Mesothelial cell of epicardium (in vitro differentiated cells): ENCODE results near the gene MLPH. TPM values are rescaled to one million over a fixed set of nuclear protein-coding genes. Genes with fewer than 3 reads are reported as not detected.
A peak's percentile ranks its signal among the peaks of the same experiment; 100 is the strongest.

Experiments
- DNase-seq, 2 experiments: peaks; one replicate each; pipeline ENCODE4 v3.0.0; 2021; ENCODE audit warnings: low spot score in 2 of 2; ENCODE audit not compliant: unreplicated experiment in 2 of 2
- H3K27ac Mint-ChIP-seq: 2 replicates; pipeline ENCODE4 v1.8.0; 2021; ENCODE audit warnings: mixed read lengths
- H3K27me3 Mint-ChIP-seq: 2 replicates; pipeline ENCODE4 v1.8.0; 2021; ENCODE audit warnings: low read depth, mixed read lengths
- H3K36me3 Mint-ChIP-seq: 2 replicates; pipeline ENCODE4 v1.8.0; 2021; ENCODE audit warnings: mixed read lengths
- H3K4me1 Mint-ChIP-seq: 2 replicates; pipeline ENCODE4 v1.8.0; 2021; ENCODE audit warnings: mixed read lengths
- H3K4me3 Mint-ChIP-seq: 2 replicates; pipeline ENCODE4 v1.8.0; 2021; ENCODE audit warnings: mild to moderate bottlenecking, moderate library complexity, mixed read lengths
- H3K9me3 Mint-ChIP-seq: 2 replicates; pipeline ENCODE4 v1.8.0; 2021; ENCODE audit warnings: mixed read lengths
- CTCF ChIP-seq: fragments of 200-600 bp; sonication (generic); IDR thresholded peaks from one replicate; pipeline ENCODE4 v1.5.0; 2021; ENCODE audit warnings: antibody characterized with exemption; ENCODE audit not compliant: unreplicated experiment
- total RNA-seq: library from RNA; stranded (reverse); gene quantifications from 3 replicates; pipeline ENCODE4 v1.2.1, GENCODE V29; 2021

MLPH gene
- total RNA-seq, 1 donor from 2014 or later: 6.1 TPM

GRCh38 chr2:237490795-237491194, 3.7 kb downstream of the MLPH start:
- H3K4me3 Mint-ChIP-seq: no peak overlapping the region
- H3K4me1 Mint-ChIP-seq: peaks cover 25% of the 10 kb centered on the region
- H3K27me3 Mint-ChIP-seq: peaks cover 26% of the 10 kb centered on the region
- no peak for DNase-seq
- H3K9me3 Mint-ChIP-seq: peaks cover 29% of the 10 kb centered on the region
- H3K36me3 Mint-ChIP-seq: peaks cover 34% of the 10 kb centered on the region
- TF ChIP-seq CTCF: no peak
- peak overlapping the region; percentile 94 for H3K27ac Mint-ChIP-seq

- peaks cover 29% of the 10 kb centered on the region for H3K9me3 Mint-ChIP-seq
- H3K4me3 Mint-ChIP-seq: no peak overlapping the region
- H3K27ac Mint-ChIP-seq: no peak overlapping the region
- peaks cover 18% of the 10 kb centered on the region for H3K27me3 Mint-ChIP-seq
- H3K4me1 Mint-ChIP-seq: peaks cover 18% of the 10 kb centered on the region
- no peak for DNase-seq
- H3K36me3 Mint-ChIP-seq: peaks cover 34% of the 10 kb centered on the region
- no peak for TF ChIP-seq CTCF
Measured at GRCh38 chr2:237491515-237492118, 4.6 kb downstream of the MLPH start.

GRCh38 chr2:237492137-237492890, 5.3 kb downstream of the MLPH start:
- no peak for DNase-seq
- no peak for TF ChIP-seq CTCF
- peaks cover 34% of the 10 kb centered on the region for H3K36me3 Mint-ChIP-seq
- H3K27me3 Mint-ChIP-seq: peaks cover 13% of the 10 kb centered on the region
- H3K27ac Mint-ChIP-seq: no peak overlapping the region
- H3K4me1 Mint-ChIP-seq: peaks cover 16% of the 10 kb centered on the region
- H3K4me3 Mint-ChIP-seq: no peak overlapping the region
- peaks cover 29% of the 10 kb centered on the region for H3K9me3 Mint-ChIP-seq

GRCh38 chr2:237494066-237494465, 7.0 kb downstream of the MLPH start:
- TF ChIP-seq CTCF: no peak
- H3K36me3 Mint-ChIP-seq: peaks cover 34% of the 10 kb centered on the region
- no peaks in the 10 kb centered on the region for H3K27me3 Mint-ChIP-seq
- H3K4me3 Mint-ChIP-seq: no peak overlapping the region
- no peak overlapping the region for H3K27ac Mint-ChIP-seq
- H3K4me1 Mint-ChIP-seq: peaks cover 16% of the 10 kb centered on the region
- H3K9me3 Mint-ChIP-seq: peaks cover 29% of the 10 kb centered on the region
- no peak for DNase-seq

- H3K4me1 Mint-ChIP-seq: peaks cover 3% of the 10 kb centered on the region
- DNase-seq: no peak
- H3K27ac Mint-ChIP-seq: no peak overlapping the region
- H3K36me3 Mint-ChIP-seq: peaks cover 31% of the 10 kb centered on the region
- TF ChIP-seq CTCF: no peak
- peaks cover 26% of the 10 kb centered on the region for H3K9me3 Mint-ChIP-seq
- H3K27me3 Mint-ChIP-seq: no peaks in the 10 kb centered on the region
- no peak overlapping the region for H3K4me3 Mint-ChIP-seq
Measured at GRCh38 chr2:237495521-237496117, 8.6 kb downstream of the MLPH start.
